Activated T-helper 1 cell treated with anti-CD3 and anti-CD28 coated beads, Interleukin-12 subunit alpha, Interleukin-12 subunit beta, Interleukin-2, Interleukin-4 antibody, amounts not matched to agents 30 ng/mL and 10 ng/mL and 1 ng/mL, durations not matched to agents 14 hours and 24 hours and 36 hours (primary cell): ENCODE measurements around the gene PLSCR4. TPM values are rescaled to one million over a fixed set of nuclear protein-coding genes. Genes with fewer than 3 reads are reported as not detected.

Experiments
- DNase-seq: peaks from one replicate; pipeline ENCODE4 v3.0.0; 2021; ENCODE audit warnings: low spot score
- H3K27ac Mint-ChIP-seq: one replicate; pipeline ENCODE4 v1.8.0; 2021; ENCODE audit warnings: mild to moderate bottlenecking, mixed read lengths
- H3K27me3 Mint-ChIP-seq: one replicate; pipeline ENCODE4 v1.8.0; 2022; ENCODE audit warnings: mild to moderate bottlenecking, moderate library complexity, mixed read lengths; ENCODE audit not compliant: insufficient read depth
- H3K36me3 Mint-ChIP-seq: one replicate; pipeline ENCODE4 v1.8.0; 2021; ENCODE audit warnings: low read depth, mixed read lengths
- H3K4me1 Mint-ChIP-seq: one replicate; pipeline ENCODE4 v1.8.0; 2021; ENCODE audit warnings: low read depth, mixed read lengths
- H3K4me3 Mint-ChIP-seq: one replicate; pipeline ENCODE4 v1.8.0; 2021; ENCODE audit warnings: mild to moderate bottlenecking, moderate library complexity, mixed read lengths
- H3K9me3 Mint-ChIP-seq: one replicate; pipeline ENCODE4 v1.8.0; 2021; ENCODE audit warnings: mixed read lengths
- intact Hi-C: fragments of 100-400 bp; cut with micrococcal nuclease; formaldehyde crosslinking; loops from one replicate; pipeline ENCODE4 v1.15.1; 2024
- total RNA-seq: library from RNA; stranded (reverse); gene quantifications from 2 replicates; pipeline ENCODE4 v1.2.3, GENCODE V29; 2022

PLSCR4 gene
- total RNA-seq, 1 donor from 2014 or later = not detected

GRCh38 chr3:146145642-146146041, 105.3 kb downstream of the PLSCR4 start:
- no peaks in the 10 kb centered on the region for H3K9me3 Mint-ChIP-seq
- no peak overlapping the region for H3K4me3 Mint-ChIP-seq
- H3K27ac Mint-ChIP-seq = no peak overlapping the region
- no peaks in the 10 kb centered on the region for H3K4me1 Mint-ChIP-seq
- H3K36me3 Mint-ChIP-seq = no peaks in the 10 kb centered on the region
- intact Hi-C loops = no loop called here
- no peaks in the 10 kb centered on the region for H3K27me3 Mint-ChIP-seq
- no peak for DNase-seq

GRCh38 chr3:146142757-146143156, 108.1 kb downstream of the PLSCR4 start:
- H3K27me3 Mint-ChIP-seq = no peaks in the 10 kb centered on the region
- intact Hi-C loops = no loop called here
- no peak for DNase-seq
- no peaks in the 10 kb centered on the region for H3K9me3 Mint-ChIP-seq
- H3K4me3 Mint-ChIP-seq = no peak overlapping the region
- no peaks in the 10 kb centered on the region for H3K36me3 Mint-ChIP-seq
- no peak overlapping the region for H3K27ac Mint-ChIP-seq
- no peaks in the 10 kb centered on the region for H3K4me1 Mint-ChIP-seq

Other genes with a start within 250 kb of the PLSCR4 start
- gene PLOD2, start 89.9 kb downstream of the PLSCR4 start, total RNA-seq = 1.4 and 2.0 TPM in 2 replicates
- not detected in 2 replicates for gene PLSCR2, start 218.5 kb upstream of the PLSCR4 start, total RNA-seq